HG02623 (cell line): ENCODE results near the gene IRF8.

Experiments
- ATAC-seq: cut with Tn5 transposase; IDR thresholded peaks from one replicate; pipeline ENCODE4 v1.9.1; 2021; ENCODE audit warnings: moderate library complexity; ENCODE audit not compliant: unreplicated experiment

IRF8 gene

GRCh38 chr16:85912211-85912974, 13.4 kb downstream of the IRF8 start:
- ATAC-seq = no peak

DNA sequence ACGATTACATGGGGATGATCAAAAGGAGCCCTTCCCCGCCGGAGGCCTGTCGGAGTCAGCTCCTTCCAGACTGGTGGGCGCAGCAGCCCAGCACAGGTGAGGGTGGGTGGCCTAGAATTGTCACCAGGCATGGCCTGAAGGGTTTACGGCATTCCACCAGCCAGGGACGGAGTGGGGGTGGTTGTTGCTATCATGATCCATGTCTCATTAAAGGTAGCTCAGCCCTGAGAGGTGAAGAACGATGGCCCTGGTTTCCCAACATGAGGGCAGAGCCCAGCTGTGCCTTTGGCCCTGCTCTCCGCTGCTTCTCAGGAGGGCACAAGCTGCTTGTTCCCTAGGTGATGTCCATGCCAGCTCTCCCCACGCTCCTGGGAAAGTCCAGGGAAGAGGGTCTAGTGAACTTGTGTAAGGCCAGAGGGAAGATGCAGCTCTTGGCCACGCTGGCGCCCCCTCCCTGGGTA, 14.2 kb downstream of the IRF8 start:
- no peak for ATAC-seq

GRCh38 chr16:85913688-85914422, 14.9 kb downstream of the IRF8 start:
- ATAC-seq = no peak

- no peak for ATAC-seq
These were observed 15.4 kb downstream of the IRF8 start for GRCh38 chr16:85914423-85914794.

- no peak for ATAC-seq
These were observed 16.3 kb downstream of the IRF8 start for GRCh38 chr16:85915125-85915845.

DNA sequence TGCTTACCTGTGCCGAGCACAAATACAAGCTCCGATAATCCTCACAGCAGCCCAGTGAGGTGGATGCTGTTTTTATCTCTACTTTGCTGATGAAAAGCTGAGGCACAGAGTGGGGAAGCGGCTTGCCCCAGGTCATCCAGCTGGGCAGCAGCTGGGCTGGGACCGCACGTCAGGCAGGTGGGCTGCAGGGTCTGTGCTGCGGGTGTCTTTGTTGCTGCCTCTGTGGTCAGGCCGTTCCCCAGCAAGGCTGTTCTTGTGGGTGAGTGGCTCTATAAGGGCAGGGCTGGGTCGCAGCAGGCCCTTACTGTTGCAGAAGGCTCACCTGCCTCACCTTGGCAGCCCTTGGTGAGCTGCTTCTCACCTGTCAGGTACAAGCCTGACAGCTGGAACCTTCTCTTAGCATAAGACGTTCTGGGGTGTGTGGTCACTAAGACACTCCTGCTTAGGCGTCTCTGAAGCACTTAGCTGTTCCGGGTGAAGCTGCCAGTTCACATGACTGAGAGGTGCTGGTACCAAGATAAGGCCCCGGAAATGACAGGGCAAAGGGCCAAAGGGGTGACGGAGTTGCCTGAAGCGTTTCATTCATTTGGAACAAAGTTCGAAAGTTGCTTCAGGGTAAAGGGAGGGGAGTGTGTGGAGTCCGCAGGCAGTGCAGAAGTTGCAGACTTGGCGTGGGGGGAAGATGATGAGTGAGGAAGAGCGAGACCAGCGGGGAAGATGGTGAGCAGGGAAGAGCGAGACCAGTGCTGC, 17.4 kb downstream of the IRF8 start:
- no peak for ATAC-seq

- no peak for ATAC-seq
These were observed 18.1 kb downstream of the IRF8 start for GRCh38 chr16:85917012-85917411.

- ATAC-seq = no peak
These were observed 19.0 kb downstream of the IRF8 start for GRCh38 chr16:85917959-85918358.

- ATAC-seq = no peak
These were observed 19.5 kb downstream of the IRF8 start for GRCh38 chr16:85918436-85918835.

GRCh38 chr16:85919271-85920267, 20.6 kb downstream of the IRF8 start:
- no peak for ATAC-seq

DNA sequence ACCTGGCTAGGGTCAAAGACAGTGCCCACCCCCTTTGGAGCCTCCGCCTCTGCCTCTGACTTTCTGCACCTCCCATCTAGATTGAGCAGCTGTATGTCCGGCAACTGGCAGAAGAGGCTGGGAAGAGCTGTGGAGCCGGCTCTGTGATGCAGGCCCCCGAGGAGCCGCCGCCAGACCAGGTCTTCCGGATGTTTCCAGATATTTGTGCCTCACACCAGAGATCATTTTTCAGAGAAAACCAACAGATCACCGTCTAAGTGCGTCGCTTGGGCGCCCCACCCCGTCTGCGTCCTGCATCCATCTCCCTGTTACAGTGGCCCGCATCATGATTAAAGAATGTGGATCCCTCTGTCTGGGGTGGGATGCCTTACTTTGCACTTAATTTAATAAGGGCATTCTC, 22.1 kb downstream of the IRF8 start:
- ATAC-seq = no peak

DNA sequence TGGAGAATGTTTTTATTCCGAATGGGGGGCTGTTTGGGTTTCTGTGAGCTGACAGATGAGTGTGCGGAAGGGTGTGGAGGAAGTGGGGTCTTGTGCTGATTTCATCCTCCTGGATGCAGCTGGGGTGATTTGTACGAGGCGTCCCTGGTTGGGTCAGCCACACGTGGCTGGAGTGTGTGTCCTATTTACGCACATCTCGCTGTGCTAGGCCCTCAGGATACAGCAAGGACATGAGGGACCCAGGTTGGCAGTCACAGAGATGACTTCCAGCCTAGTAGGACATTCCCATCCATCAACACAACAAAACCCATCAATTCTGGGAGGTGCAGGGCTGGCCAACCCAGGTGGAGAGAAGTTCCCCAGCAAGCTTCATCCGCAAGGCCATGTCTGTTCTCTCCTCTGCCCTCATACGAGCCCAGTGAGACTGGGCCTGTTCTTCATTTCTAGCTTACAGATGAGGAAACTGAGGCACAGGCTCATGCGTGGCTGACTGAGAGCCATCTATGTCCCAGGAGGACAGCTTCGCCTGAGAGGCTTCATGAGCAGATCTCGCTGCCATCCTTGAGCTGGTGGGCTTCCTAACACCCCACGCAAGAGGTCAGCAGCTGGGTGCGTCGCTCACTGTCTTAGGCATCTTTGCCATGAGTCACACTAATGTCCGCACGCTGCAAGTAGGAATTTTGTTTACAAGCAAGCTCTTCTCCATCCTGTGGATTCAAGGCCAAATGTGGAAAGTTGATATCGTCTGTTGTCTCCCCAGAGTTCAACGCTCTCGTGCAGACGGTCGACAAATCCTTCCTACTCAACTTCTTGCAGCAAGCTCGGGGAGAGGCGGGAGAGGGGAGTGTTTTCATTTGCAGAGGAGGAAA, 24.4 kb downstream of the IRF8 start:
- ATAC-seq = no peak

- ATAC-seq = no peak
These were observed 25.7 kb downstream of the IRF8 start for GRCh38 chr16:85924675-85925074.

DNA sequence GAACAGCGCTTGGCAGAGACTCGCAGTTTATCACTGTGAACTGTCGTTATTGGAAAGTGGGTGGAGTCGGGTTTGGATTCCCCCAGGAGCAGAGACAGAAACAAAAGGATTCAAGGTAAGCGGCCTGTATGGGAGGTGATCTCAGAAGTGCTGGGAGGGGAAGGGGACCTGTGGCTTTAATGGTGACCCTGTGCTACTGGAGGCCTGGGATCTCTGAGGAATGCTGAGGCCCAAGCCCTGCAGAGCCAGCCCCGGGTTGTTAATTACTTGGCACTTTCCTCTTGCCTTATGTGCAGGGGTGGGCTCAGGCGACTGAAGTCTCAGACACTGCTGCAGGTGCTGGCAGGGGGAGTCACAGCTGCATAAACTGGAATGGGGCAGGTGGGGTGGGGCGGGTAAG, 27.4 kb downstream of the IRF8 start:
- ATAC-seq = no peak

GRCh38 chr16:85927371-85927770, 28.4 kb downstream of the IRF8 start:
- ATAC-seq = no peak

DNA sequence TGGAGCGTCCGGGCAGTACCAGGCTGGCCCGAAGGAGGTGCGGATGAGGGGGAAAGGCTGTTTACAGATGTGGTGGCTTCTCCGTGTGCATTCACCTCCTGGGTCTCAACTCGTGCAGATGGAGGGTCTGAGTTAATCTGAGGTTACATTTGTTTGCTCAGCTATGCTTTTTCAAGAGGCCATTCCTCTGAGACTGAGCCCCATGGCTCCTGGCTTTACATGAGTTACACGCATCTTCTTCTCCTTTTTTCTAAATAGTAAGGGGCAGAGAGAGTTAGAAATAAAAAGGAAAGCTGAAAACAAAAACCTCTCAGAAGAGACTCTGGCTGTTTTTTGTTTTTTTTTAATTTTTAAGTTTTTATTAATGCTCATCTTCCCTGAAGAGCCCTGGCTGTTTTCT, 29.0 kb downstream of the IRF8 start:
- ATAC-seq = no peak

- no peak for ATAC-seq
These were observed 29.4 kb downstream of the IRF8 start for GRCh38 chr16:85928401-85928820.

GRCh38 chr16:85929259-85929721, 30.3 kb downstream of the IRF8 start:
- no peak for ATAC-seq

GRCh38 chr16:85930301-85930700, 31.3 kb downstream of the IRF8 start:
- no peak for ATAC-seq
